ENCODE measurements around the gene TAS1R1. TPM values are rescaled to one million over a fixed set of nuclear protein-coding genes. Genes with fewer than 3 reads are reported as not detected.

Gene TAS1R1
- total RNA-seq, 1 experiment from 2014 or later = not detected

DNA sequence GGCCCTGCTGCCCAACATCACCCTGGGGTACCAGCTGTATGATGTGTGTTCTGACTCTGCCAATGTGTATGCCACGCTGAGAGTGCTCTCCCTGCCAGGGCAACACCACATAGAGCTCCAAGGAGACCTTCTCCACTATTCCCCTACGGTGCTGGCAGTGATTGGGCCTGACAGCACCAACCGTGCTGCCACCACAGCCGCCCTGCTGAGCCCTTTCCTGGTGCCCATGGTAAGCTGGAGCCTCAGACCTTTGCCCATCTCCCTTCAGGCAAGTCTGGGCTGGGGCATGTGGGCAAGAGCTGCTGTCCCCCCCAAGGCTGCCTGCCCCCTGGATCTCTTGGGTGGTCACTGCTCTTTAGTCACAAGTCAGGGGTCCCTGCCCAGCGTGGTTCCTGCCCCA is 15.9 kb downstream of the TAS1R1 start:
- no peaks in the 10 kb centered on the region for H3K36me3 ChIP-seq (ENCODE audit: control insufficient read depth, insufficient read depth, low read length)
- Mint-ChIP-seq H3K27ac (ENCODE audit: unreplicated experiment) (no peak overlapping the region), H3K9me3 (ENCODE audit: unreplicated experiment) (no peaks in the 10 kb centered on the region), H3K36me3 (ENCODE audit: insufficient read depth, unreplicated experiment) (no peaks in the 10 kb centered on the region), H3K4me1 (ENCODE audit: low read depth, unreplicated experiment) (no peaks in the 10 kb centered on the region), H3K4me3 (ENCODE audit: unreplicated experiment) (no peak overlapping the region), H3K27me3 (ENCODE audit: insufficient read depth, unreplicated experiment) (peaks cover 11% of the 10 kb centered on the region)
- H3K9me3 ChIP-seq = no peaks in the 10 kb centered on the region
- CTCF ChIA-PET = no interaction called here
- no peak overlapping the region for H3K4me3 ChIP-seq (ENCODE audit: low read depth, low read length)
- POLR2A ChIA-PET = no interaction called here
- no peaks in the 10 kb centered on the region for H3K27me3 ChIP-seq (replicated peaks; ENCODE audit: control insufficient read depth, insufficient read depth, low read length)
- intact Hi-C loops (cut with micrococcal nuclease; ENCODE audit: unreplicated experiment) = no loop called here
- no TSS peak for BruUV-seq (replicated peaks)
- no peaks in the 10 kb centered on the region for H3K4me1 ChIP-seq
- no peak for TF ChIP-seq CTCF (IDR thresholded peaks at IDR 0.05; ENCODE audit: insufficient read depth in 1 of 2, low read depth in 1 of 2, low read length in 1 of 2, severe bottlenecking in 1 of 2, unreplicated experiment in 1 of 2)
- DNase-seq = no peak

DNA sequence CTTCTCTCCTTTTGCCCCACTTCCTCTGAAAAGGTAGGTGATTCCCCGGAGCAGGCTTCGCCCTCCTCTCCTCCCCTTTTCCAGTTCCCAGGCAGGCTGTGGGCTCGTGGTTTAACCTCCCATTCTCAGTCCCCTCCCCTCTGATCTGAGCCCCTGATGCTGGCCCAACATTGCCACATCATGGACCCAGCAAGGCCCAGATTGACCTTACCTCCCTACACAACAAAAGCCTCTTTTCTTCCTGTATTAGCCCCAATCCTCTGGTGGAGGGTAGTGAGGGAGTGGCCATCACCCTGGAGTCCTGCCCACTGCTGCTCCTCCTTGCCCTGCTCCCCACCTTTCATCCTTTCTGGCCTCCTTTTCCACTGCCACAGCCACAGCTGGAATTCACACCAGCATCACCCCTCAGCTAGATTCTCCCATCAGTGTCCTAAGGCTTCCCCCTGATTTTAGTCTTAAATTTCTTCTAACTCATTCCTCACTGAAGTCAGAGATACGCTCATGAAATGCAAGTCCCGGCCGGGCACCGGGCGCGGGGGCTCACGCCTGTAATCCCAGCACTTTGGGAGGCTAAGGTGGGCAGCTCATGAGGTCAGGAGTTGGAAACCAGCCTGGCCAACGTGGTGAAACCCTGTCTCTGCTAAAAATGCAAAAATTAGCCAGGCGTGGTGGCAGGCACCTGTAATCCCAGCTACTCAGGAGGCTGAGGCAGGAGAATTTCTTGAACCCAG is 17.7 kb downstream of the TAS1R1 start:
- H3K4me3 Mint-ChIP-seq (ENCODE audit: unreplicated experiment) = no peak overlapping the region
- no peaks in the 10 kb centered on the region for H3K36me3 ChIP-seq (ENCODE audit: control insufficient read depth, insufficient read depth, low read length)
- POLR2A ChIA-PET = no interaction called here
- H3K9me3 Mint-ChIP-seq (ENCODE audit: unreplicated experiment) = no peaks in the 10 kb centered on the region
- no peaks in the 10 kb centered on the region for H3K4me1 Mint-ChIP-seq (ENCODE audit: low read depth, unreplicated experiment)
- H3K27me3 ChIP-seq (replicated peaks; ENCODE audit: control insufficient read depth, insufficient read depth, low read length) = no peaks in the 10 kb centered on the region
- no peak for DNase-seq
- H3K36me3 Mint-ChIP-seq (ENCODE audit: insufficient read depth, unreplicated experiment) = no peaks in the 10 kb centered on the region
- no peaks in the 10 kb centered on the region for H3K4me1 ChIP-seq
- CTCF ChIA-PET = interaction anchor here (0.7 kb wide), 1 partner anchor 334 kb away, joined by 5 read pairs; no protein-coding TSS in a partner anchor
- TF ChIP-seq CTCF (IDR thresholded peaks at IDR 0.05; ENCODE audit: insufficient read depth in 1 of 2, low read depth in 1 of 2, low read length in 1 of 2, severe bottlenecking in 1 of 2, unreplicated experiment in 1 of 2) = no peak
- peaks cover 11% of the 10 kb centered on the region for H3K27me3 Mint-ChIP-seq (ENCODE audit: insufficient read depth, unreplicated experiment)
- no peak overlapping the region for H3K27ac Mint-ChIP-seq (ENCODE audit: unreplicated experiment)
- BruUV-seq (replicated peaks) = no TSS peak
- H3K9me3 ChIP-seq = no peaks in the 10 kb centered on the region
- intact Hi-C loops (cut with micrococcal nuclease; ENCODE audit: unreplicated experiment) = no loop called here
- H3K4me3 ChIP-seq (ENCODE audit: low read depth, low read length) = no peak overlapping the region

DNA sequence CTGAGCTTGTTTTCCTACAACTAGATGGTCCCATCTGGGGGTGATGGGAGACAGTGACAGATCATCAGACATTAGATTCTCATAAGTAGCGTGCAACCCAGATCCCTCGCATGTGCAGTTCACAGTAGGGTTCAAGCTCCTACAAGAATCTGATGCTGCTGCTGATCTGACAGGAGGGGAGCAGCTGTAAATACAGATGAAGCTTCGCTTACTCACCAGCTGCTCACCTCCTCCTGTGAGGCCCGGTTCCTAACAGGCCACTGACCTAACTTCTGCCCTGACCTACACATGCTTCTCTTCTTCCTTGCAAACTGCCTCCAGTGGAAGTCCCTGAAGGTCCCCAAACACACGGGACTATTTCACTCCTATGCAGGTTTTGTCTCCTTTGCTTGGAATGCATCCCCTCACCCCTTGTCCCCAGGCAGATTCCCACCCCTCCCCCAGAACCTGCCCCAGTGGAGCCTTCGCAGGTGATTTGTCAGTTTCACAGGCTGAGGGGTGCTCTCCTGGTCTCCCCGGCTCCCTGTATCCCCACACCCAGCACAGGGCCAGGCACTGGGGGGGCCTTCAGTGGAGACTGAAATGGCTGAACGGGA is 19.0 kb downstream of the TAS1R1 start:
- no TSS peak for BruUV-seq (replicated peaks)
- ChIA-PET CTCF (no interaction called here), POLR2A (no interaction called here)
- no peaks in the 10 kb centered on the region for H3K27me3 ChIP-seq (replicated peaks; ENCODE audit: control insufficient read depth, insufficient read depth, low read length)
- Mint-ChIP-seq H3K27ac (ENCODE audit: unreplicated experiment) (no peak overlapping the region), H3K9me3 (ENCODE audit: unreplicated experiment) (no peaks in the 10 kb centered on the region), H3K36me3 (ENCODE audit: insufficient read depth, unreplicated experiment) (no peaks in the 10 kb centered on the region), H3K4me3 (ENCODE audit: unreplicated experiment) (no peak overlapping the region), H3K27me3 (ENCODE audit: insufficient read depth, unreplicated experiment) (peaks cover 6% of the 10 kb centered on the region), H3K4me1 (ENCODE audit: low read depth, unreplicated experiment) (no peaks in the 10 kb centered on the region)
- TF ChIP-seq CTCF (IDR thresholded peaks at IDR 0.05; ENCODE audit: insufficient read depth in 1 of 2, low read depth in 1 of 2, low read length in 1 of 2, severe bottlenecking in 1 of 2, unreplicated experiment in 1 of 2) = no peak
- no peak for DNase-seq
- no peak overlapping the region for H3K4me3 ChIP-seq (ENCODE audit: low read depth, low read length)
- H3K9me3 ChIP-seq = no peaks in the 10 kb centered on the region
- intact Hi-C loops (cut with micrococcal nuclease; ENCODE audit: unreplicated experiment) = no loop called here
- H3K4me1 ChIP-seq = 0 out of 2 replicates have a peak, but pooled peaks cover under 1% of the 10 kb centered on the region
- no peaks in the 10 kb centered on the region for H3K36me3 ChIP-seq (ENCODE audit: control insufficient read depth, insufficient read depth, low read length)

All from Caco-2 (cell line).